GM18499 (cell line): Measurements from ENCODE around the gene RAD9B.

Experiments used
- ATAC-seq: cut with Tn5 transposase; IDR thresholded peaks from one replicate; pipeline ENCODE4 v1.9.1; 2021; ENCODE audit warnings: moderate number of reproducible peaks; ENCODE audit not compliant: insufficient read depth, unreplicated experiment

The RAD9B gene

GRCh38 chr12:110550981-110551380, 48.9 kb downstream of the RAD9B start:
- no peak for ATAC-seq
